Suppressor macrophage treated with lipopolysaccharide for 1 hour (primary cell): ENCODE measurements around the gene KDM4B.
A peak's percentile ranks its signal among the peaks of the same experiment; 100 is the strongest.
"Not testable (repeated sequence)": the region's sequence is repeated elsewhere in the genome, so short reads cannot be mapped to it uniquely, and the experiment has no call there.

Source experiments
- DNase-seq, 3 donors: peaks; one replicate each; pipeline ENCODE4 v3.0.0-alpha.2; 2020 to 2022

Gene KDM4B

GRCh38 chr19:4968462-4969291 is at the start of gene KDM4B:
KDM4B (plus strand) TSS chr19:4969113; CDS start chr19:5032891, 63,778 bp downstream.
- peak; percentile 100 for DNase-seq

GRCh38 chr19:4922530-4923275 is 46.2 kb upstream of the KDM4B start:
- peak in 2 of 3 donors; percentile 17 to 21 for DNase-seq

GRCh38 chr19:4923276-4923747 is 45.6 kb upstream of the KDM4B start:
- no peak for DNase-seq

DNA sequence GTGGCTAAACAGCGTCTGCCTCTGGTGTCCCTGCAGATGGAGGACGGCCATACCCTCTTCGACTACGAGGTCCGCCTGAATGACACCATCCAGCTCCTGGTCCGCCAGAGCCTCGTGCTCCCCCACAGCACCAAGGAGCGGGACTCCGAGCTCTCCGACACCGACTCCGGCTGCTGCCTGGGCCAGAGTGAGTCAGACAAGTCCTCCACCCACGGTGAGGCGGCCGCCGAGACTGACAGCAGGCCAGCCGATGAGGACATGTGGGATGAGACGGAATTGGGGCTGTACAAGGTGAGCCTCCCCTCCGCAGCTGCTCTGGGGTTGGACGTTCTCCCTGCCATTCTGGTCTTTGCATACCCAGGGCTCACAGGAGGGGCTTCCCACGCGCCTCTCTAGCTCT is 39.7 kb upstream of the KDM4B start:
- DNase-seq: no peak

- peak in 2 of 3 donors; percentile 29 to 38 for DNase-seq
Measured at GRCh38 chr19:4930664-4931063, 38.2 kb upstream of the KDM4B start.

GRCh38 chr19:4932711-4933110 is 36.2 kb upstream of the KDM4B start:
- DNase-seq: no peak

GRCh38 chr19:4933528-4933927 is 35.4 kb upstream of the KDM4B start:
- peak; percentile 16 to 34 (median 24) for DNase-seq

GRCh38 chr19:4935444-4935843 is 33.5 kb upstream of the KDM4B start:
- DNase-seq: no peak

DNA sequence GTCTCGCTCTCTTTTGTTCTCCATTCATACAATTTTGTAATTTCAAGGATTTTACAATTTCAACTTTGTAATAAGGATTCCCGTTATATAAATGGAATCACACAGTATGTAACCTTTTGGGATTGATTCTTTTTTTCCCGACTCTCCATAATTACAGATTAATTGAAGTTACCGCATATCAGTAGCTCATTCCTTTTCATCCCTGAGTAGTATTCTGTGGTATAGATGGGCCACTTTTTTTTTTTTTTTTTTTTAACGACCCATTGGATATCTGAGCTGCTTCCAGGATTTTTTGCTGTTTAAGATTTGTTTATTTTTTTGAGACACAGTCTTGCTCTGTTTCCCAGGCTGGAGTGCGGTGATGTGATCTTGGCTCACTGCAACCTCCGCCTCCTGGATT is 31.9 kb upstream of the KDM4B start:
- DNase-seq: no peak

GRCh38 chr19:4938461-4938860 is 30.5 kb upstream of the KDM4B start:
- not testable (repeated sequence) for DNase-seq

GRCh38 chr19:4939466-4939865 is 29.4 kb upstream of the KDM4B start:
- no peak for DNase-seq

- not testable (repeated sequence) for DNase-seq
Measured at GRCh38 chr19:4941638-4942169, 27.2 kb upstream of the KDM4B start.

GRCh38 chr19:4950650-4951049 is 18.3 kb upstream of the KDM4B start:
- peak in 2 of 3 donors; percentile 32 to 36 for DNase-seq

GRCh38 chr19:4951656-4952055 is 17.3 kb upstream of the KDM4B start:
- peak; percentile 70 to 82 (median 71) for DNase-seq

DNA sequence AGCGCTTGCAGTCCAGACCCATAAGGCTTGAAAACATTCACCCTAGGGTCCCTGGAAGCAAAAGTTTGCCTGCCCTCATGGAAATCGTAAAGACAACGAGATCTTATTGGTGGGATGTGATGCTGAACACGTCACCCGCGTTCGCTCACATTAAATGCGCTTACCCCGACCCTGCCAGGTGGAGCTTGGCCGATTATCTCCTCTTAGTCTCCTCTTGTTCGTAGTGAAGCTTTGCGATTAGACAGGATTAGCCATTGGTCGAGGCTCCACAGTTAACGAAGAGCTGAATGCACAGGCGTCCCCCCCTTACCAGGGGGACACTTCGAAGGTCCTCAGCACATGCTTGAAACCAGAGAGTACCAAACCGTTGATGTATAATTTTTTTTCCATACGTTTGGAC is 16.0 kb upstream of the KDM4B start:
- DNase-seq: no peak

DNA sequence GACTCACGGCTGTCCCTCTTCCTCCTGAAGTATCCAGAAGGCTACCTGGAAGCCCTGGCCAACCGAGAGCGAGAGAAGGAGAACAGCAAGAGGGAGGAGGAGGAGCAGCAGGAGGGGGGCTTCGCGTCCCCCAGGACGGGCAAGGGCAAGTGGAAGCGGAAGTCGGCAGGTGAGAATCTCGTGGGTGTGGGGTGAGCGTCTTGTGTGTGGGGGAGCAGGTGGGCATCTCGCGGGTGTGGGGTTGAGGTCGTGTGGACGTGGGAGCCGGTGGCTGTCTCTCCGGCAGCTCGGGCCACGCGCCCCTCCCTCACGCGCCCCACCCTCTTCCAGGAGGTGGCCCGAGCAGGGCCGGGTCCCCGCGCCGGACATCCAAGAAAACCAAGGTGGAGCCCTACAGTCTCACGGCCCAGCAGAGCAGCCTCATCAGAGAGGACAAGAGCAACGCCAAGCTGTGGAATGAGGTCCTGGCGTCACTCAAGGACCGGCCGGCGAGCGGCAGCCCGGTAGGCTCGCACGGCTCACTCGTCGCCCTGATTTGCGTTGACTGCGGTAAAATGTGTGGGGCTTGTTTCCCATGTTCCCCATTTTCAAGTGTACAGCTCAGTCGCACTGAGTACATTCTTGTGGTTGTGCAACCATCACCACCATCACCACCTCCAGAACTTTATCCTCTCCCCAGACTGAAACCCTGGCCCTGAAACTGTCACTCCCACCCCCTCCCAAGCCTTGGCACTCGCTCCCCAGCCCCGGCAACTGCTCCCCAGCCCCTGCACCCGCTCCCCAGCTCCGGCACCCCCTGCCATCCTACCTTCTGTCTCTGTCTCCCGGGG is 14.4 kb upstream of the KDM4B start:
- peak in 1 of 3 donors; percentile 19 for DNase-seq

GRCh38 chr19:4955274-4955673 is 13.6 kb upstream of the KDM4B start:
- DNase-seq: no peak

GRCh38 chr19:4957981-4958380 is 10.9 kb upstream of the KDM4B start:
- DNase-seq: no peak

GRCh38 chr19:4962085-4962619 is 6.8 kb upstream of the KDM4B start:
- no peak for DNase-seq

GRCh38 chr19:4965061-4965460 is 3.9 kb upstream of the KDM4B start:
- no peak for DNase-seq

GRCh38 chr19:4966591-4966990 is 2.3 kb upstream of the KDM4B start:
- DNase-seq: no peak

DNA sequence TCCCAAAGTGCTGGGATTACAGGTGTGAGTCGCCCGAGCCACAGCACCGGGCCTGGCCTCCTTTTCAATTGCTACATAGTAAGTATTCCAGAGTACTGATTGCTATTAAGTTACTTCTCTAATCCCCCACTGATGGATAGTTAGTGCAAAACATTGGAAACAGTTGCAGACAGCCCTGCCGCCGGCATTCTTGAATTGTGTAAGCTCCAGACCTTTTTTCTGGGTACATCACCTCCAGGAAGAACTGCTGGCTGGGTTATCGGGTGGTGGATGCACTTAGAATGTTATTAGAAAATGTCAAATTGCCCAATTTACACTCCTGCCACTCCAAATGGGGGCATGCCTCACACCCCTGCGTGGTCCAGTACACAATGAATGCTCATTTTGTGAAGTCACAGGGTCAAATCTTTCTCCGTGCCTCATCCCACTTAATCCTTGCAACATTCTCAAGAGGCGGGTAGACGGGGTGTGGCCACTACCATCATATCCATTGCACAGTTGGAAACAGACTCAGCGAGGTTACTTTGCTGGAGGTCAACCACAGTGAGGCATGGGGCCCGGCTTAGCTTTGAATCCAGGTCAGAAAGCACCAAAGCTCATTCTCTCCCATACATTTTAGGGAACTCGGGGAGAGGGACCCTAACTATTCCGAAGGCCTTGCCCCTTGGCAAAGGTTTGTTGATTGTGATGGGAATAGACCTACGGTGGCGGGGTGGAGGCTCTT is 1.0 kb upstream of the KDM4B start:
- DNase-seq: peak in 1 of 3 donors; percentile 16
